ENCODE data around the gene TEDC2. TPM values are rescaled to one million over a fixed set of nuclear protein-coding genes. Genes with fewer than 3 reads are reported as not detected.

The TEDC2 gene
- total RNA-seq, 4 donors from 2014 or later, result 0.83 to 0.96 TPM; not detected in 2

GRCh38 chr16:2485811-2486507 lies 26.1 kb downstream of the TEDC2 start:
- H3K4me3 ChIP-seq (replicated peaks in 1 of 3), result no peak overlapping the region
- no peak for DNase-seq
- H3K4me1 ChIP-seq, result peaks cover 42 to 73% of the 10 kb centered on the region in 2 donors
- H3K27me3 ChIP-seq, result no peaks in the 10 kb centered on the region
- TF ChIP-seq CTCF (IDR thresholded peaks at IDR 0.05) (no peak), POLR2A (IDR thresholded peaks at IDR 0.05) (no peak)
- H3K27ac ChIP-seq, result peak overlapping the region in 1 of 3 donors; percentile 71
- intact Hi-C loops (cut with DNase I), result no loop called here
- H3K36me3 ChIP-seq, result no peaks in the 10 kb centered on the region
- no peaks in the 10 kb centered on the region for H3K9me3 ChIP-seq
- 86 to 87% methylated on average over 26 to 33 of the region's 33 CpGs for WGBS, 2 donors

GRCh38 chr16:2486645-2487516 lies 27.0 kb downstream of the TEDC2 start:
- H3K27me3 ChIP-seq, result no peaks in the 10 kb centered on the region
- H3K9me3 ChIP-seq, result no peaks in the 10 kb centered on the region
- intact Hi-C loops (cut with DNase I), result no loop called here
- H3K36me3 ChIP-seq, result no peaks in the 10 kb centered on the region
- TF ChIP-seq POLR2A (IDR thresholded peaks at IDR 0.05), result peak in 1 of 2 donors; percentile 16
- peak in 4 of 6 experiments; percentile 55 to 76 (median 65) for TF ChIP-seq CTCF (IDR thresholded peaks at IDR 0.05)
- peaks cover 43 to 71% of the 10 kb centered on the region in 2 donors for H3K4me1 ChIP-seq
- H3K27ac ChIP-seq, result peak overlapping the region; percentile 29 to 71 (median 50)
- peak; percentile 91 to 93 for DNase-seq
- 55 to 58% methylated on average over 27 to 29 of the region's 29 CpGs for WGBS, 2 donors
- no peak overlapping the region for H3K4me3 ChIP-seq (replicated peaks in 1 of 3)

GRCh38 chr16:2487517-2487842 lies 27.6 kb downstream of the TEDC2 start:
- no peak overlapping the region for H3K4me3 ChIP-seq (replicated peaks in 1 of 3)
- no peaks in the 10 kb centered on the region for H3K27me3 ChIP-seq
- no peaks in the 10 kb centered on the region for H3K36me3 ChIP-seq
- intact Hi-C loops (cut with DNase I), result no loop called here
- DNase-seq, result no peak
- WGBS, 2 donors, result 62 to 75% methylated on average over 5 to 8 of the region's 8 CpGs
- peak overlapping the region; percentile 29 to 71 (median 50) for H3K27ac ChIP-seq
- H3K9me3 ChIP-seq, result no peaks in the 10 kb centered on the region
- peaks cover 43 to 71% of the 10 kb centered on the region in 2 donors for H3K4me1 ChIP-seq
- TF ChIP-seq POLR2A (IDR thresholded peaks at IDR 0.05) (no peak), CTCF (IDR thresholded peaks at IDR 0.05) (no peak)

DNA sequence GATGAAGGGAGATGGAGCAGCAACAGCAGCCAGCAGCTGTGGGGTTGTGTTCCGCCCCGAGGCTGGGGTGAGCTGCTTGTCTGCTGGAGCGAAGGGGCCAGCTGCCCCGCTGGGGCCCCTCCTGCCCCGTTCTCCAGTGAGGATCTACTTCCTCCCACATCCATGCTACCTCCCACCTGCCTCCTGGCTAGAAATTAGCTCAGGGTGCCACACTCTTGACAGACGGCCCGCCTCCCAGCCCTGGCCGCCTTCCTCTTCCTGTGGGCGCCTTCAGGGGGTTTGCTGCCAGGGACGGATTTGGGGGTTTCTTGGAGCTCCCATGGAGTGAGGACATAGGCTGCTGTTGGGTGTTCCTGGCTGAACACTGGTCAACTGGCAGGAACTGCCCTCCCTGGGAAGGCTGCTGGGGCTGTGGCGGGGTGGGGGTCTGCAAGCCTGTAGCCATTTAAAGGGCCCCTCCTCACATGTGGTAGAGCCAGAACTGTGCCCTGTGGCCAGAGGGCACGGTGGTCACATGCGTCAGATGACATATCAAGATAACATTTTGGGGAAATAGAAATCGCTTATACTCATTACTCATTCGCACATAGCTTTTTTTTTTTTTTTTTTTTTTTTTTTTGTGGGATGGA lies 28.1 kb downstream of the TEDC2 start:
- H3K36me3 ChIP-seq, result no peaks in the 10 kb centered on the region

More for the DNA sequence above, 28.1 kb downstream of the TEDC2 start:
- no peak for DNase-seq
- H3K4me1 ChIP-seq, result peaks cover 38 to 70% of the 10 kb centered on the region in 2 donors
- H3K27me3 ChIP-seq, result no peaks in the 10 kb centered on the region
- intact Hi-C loops (cut with DNase I), result no loop called here
- TF ChIP-seq CTCF (IDR thresholded peaks at IDR 0.05) (no peak), POLR2A (IDR thresholded peaks at IDR 0.05) (no peak)
- H3K9me3 ChIP-seq, result no peaks in the 10 kb centered on the region
- WGBS, 2 donors, result 89% methylated on average over 9 to 12 of the region's 15 CpGs
- no peak overlapping the region for H3K4me3 ChIP-seq (replicated peaks in 1 of 3)
- H3K27ac ChIP-seq, result peak overlapping the region in 1 of 3 donors; percentile 71
